Measurements from ENCODE around the gene C18orf32.

- no peak for TF ChIP-seq REST (IDR thresholded peaks at IDR 0.05)
- no peak for TF ChIP-seq CTCF (IDR thresholded peaks at IDR 0.05)
- TF ChIP-seq RFX5 (IDR thresholded peaks at IDR 0.05): no peak
- no peak for TF ChIP-seq POLR2A (IDR thresholded peaks at IDR 0.05; ENCODE audit: low read length)
- no peak for TF ChIP-seq MAFK (IDR thresholded peaks at IDR 0.05; ENCODE audit: partially characterized antibody)
- TF ChIP-seq SMC3 (IDR thresholded peaks at IDR 0.05): no peak
- no peak for TF ChIP-seq USF2 (IDR thresholded peaks at IDR 0.05)
- no peak for TF ChIP-seq GATA3 (IDR thresholded peaks at IDR 0.05; ENCODE audit: borderline replicate concordance)
- no peak for TF ChIP-seq JUN (IDR thresholded peaks at IDR 0.05)
Measured at GRCh38 chr18:49499046-49499637, 12.1 kb upstream of the C18orf32 start.

Measured in A549 (cell line).